Activated T-helper 2 cell treated with anti-CD3 and anti-CD28 coated beads, Interferon-gamma antibody, Interleukin-2, Interleukin-4, amounts not matched to agents 10 μg/mL and 5 μg/mL and 100 μg/mL, durations not matched to agents 14 hours and 24 hours and 36 hours (primary cell): ENCODE measurements around the gene SLC2A13. TPM values are rescaled to one million over a fixed set of nuclear protein-coding genes. Genes with fewer than 3 reads are reported as not detected.

Experiments used
- DNase-seq: peaks from one replicate; pipeline ENCODE4 v3.0.0; 2021; ENCODE audit warnings: low spot score
- H3K27ac Mint-ChIP-seq: one replicate; pipeline ENCODE4 v1.8.0; 2021; ENCODE audit warnings: mixed read lengths
- H3K27me3 Mint-ChIP-seq: one replicate; pipeline ENCODE4 v1.8.0; 2021; ENCODE audit warnings: low read depth, mixed read lengths
- H3K36me3 Mint-ChIP-seq: one replicate; pipeline ENCODE4 v1.8.0; 2021; ENCODE audit warnings: low read depth, mixed read lengths
- H3K4me1 Mint-ChIP-seq: one replicate; pipeline ENCODE4 v1.8.0; 2021; ENCODE audit warnings: low read depth, mixed read lengths
- H3K4me3 Mint-ChIP-seq: one replicate; pipeline ENCODE4 v1.8.0; 2021; ENCODE audit warnings: low read depth, mild to moderate bottlenecking, moderate library complexity, mixed read lengths
- H3K9me3 Mint-ChIP-seq: one replicate; pipeline ENCODE4 v1.8.0; 2021; ENCODE audit warnings: mixed read lengths
- intact Hi-C: fragments of 100-400 bp; cut with micrococcal nuclease; formaldehyde crosslinking; loops from one replicate; pipeline ENCODE4 v1.15.1; 2023
- total RNA-seq: library from RNA; stranded (reverse); gene quantifications from 2 replicates; pipeline ENCODE4 v1.2.3, GENCODE V29; 2022

SLC2A13 gene
- 2.5 and 2.9 TPM in 2 replicates for total RNA-seq

DNA sequence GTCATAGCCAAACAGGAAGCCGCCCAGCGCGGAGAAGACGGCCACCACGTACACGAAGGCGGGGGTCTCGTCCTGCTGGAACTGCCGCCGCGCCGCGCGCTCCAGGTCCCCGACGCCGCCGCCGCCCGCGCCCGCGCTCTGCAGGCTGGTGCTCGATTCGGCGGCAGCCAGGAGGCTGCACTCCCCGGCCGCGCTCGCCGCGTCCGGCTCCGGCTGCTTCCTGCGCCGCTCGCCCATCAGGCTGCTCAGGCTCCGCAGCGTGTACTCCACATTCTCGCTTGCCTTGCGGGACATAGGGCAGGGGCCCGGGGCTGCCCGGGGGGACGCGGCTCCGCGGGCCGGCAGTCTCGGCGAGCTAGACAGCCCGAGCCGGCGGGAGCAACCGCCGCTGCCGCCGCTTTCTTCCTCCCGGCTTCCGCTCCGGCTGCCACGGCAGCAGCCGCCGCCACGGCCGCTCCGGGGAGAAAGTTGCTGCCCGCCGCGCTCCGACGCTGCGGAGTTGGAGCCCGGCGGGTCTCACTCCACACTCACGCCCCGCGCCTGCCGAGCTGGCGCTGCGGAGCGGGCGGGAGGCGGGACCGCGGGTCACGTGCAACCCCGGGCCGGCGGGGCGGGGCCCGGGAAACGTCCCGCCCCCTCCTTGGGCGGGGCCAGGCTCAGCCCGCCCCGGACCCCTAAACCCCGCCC is at the start of gene SLC2A13:
Gene SLC2A13 (minus strand): TSS at position 567 of the 687 bp plus-strand sequence. CDS start 273 bp downstream, at position 294.
- Mint-ChIP-seq H3K36me3 (no peaks in the 10 kb centered on the region), H3K27me3 (peaks cover 33% of the 10 kb centered on the region), H3K9me3 (no peaks in the 10 kb centered on the region), H3K4me1 (peaks cover 25% of the 10 kb centered on the region), H3K4me3 (peak within 1 kb of the TSS; percentile 77), H3K27ac (no peak within 1 kb of the TSS)
- intact Hi-C loops, result loop anchor here (2.0 to 10.0 kb wide), 4 partner anchors 37 to 661 kb away; partner anchors contain the start of gene KIF21A
- DNase-seq, result peak; percentile 62

DNA sequence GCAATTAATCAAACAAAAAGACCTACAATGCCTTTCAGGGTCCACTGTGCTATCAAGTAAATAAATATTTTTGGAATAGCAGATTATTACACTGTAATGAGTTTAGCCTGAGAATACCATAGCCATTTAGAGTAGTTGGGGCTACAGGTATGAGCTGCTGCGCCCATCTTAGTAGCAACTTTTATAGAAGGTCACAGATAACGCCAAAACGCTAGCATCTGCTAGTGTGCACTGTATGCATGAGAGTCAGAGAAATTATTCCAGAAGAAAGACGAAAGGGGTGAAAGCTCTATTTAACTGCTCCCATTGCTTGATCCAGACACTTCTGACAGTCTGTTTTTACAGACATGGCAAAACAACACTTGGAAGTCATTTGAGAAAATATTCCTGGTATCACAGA is 48.5 kb upstream of the SLC2A13 start:
- intact Hi-C loops, result loop anchor here (10.0 kb wide), 1 partner anchor 770 kb away; no protein-coding TSS in a partner anchor
- Mint-ChIP-seq H3K9me3 (no peaks in the 10 kb centered on the region), H3K4me3 (no peak overlapping the region), H3K4me1 (no peaks in the 10 kb centered on the region), H3K27me3 (peaks cover 42% of the 10 kb centered on the region), H3K36me3 (no peaks in the 10 kb centered on the region), H3K27ac (no peak overlapping the region)
- no peak for DNase-seq

DNA sequence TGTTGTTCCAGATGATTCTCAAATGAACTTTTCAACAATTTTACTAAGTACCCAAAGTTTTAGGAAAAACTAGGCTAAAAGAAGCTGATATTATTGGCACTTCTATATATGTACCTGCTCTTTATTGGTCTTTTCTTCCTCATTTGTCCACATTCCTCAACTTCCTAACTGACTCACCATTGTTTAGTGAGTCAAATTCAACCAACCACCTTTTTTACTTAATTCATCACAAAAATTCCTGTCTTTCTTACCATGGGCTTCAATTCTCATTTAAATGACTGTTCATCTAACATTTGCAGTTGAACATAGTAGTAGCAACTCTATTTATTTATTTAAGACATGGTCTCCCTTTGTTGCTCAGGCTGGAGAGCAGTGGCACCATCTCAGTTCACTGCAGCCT is 47.6 kb upstream of the SLC2A13 start:
- Mint-ChIP-seq H3K4me3 (no peak overlapping the region), H3K27me3 (peaks cover 41% of the 10 kb centered on the region), H3K4me1 (no peaks in the 10 kb centered on the region), H3K36me3 (no peaks in the 10 kb centered on the region), H3K9me3 (no peaks in the 10 kb centered on the region), H3K27ac (no peak overlapping the region)
- no peak for DNase-seq
- intact Hi-C loops, result loop anchor here (2.0 to 10.0 kb wide), 2 partner anchors 159 to 771 kb away; no protein-coding TSS in a partner anchor

DNA sequence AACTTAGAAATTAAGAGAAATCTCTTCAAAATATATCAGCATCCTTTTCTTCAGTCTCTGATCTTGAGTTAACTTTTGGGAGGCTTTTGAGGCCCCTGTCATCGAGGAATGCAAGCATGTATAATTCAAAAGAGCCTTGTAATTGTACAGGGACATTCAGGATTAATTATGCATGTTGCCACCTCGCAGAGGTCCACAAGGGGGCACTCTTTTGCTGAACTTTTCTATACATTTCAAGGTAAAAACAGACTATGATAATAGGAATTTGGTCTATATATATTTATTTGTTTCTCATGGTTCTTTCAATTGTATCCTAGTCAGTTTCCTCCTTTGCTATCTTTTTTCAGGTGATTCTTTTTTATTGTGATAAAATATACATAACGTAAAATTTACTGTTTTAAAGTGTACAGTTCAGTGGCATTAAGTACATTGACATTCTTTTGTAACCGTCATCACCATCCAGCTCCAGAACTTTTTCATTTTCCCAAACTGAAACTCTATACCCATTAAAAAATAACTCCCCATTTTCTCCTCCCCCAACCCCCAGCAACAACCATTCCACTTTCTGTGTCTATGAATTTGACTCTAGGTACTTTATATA is 47.0 kb upstream of the SLC2A13 start:
- H3K4me3 Mint-ChIP-seq, result no peak overlapping the region
- DNase-seq, result no peak
- no peaks in the 10 kb centered on the region for H3K9me3 Mint-ChIP-seq
- intact Hi-C loops, result loop anchor here (2.0 to 10.0 kb wide), 2 partner anchors 160 to 772 kb away; no protein-coding TSS in a partner anchor
- H3K27me3 Mint-ChIP-seq, result peaks cover 38% of the 10 kb centered on the region
- no peak overlapping the region for H3K27ac Mint-ChIP-seq
- no peaks in the 10 kb centered on the region for H3K36me3 Mint-ChIP-seq
- H3K4me1 Mint-ChIP-seq, result no peaks in the 10 kb centered on the region

DNA sequence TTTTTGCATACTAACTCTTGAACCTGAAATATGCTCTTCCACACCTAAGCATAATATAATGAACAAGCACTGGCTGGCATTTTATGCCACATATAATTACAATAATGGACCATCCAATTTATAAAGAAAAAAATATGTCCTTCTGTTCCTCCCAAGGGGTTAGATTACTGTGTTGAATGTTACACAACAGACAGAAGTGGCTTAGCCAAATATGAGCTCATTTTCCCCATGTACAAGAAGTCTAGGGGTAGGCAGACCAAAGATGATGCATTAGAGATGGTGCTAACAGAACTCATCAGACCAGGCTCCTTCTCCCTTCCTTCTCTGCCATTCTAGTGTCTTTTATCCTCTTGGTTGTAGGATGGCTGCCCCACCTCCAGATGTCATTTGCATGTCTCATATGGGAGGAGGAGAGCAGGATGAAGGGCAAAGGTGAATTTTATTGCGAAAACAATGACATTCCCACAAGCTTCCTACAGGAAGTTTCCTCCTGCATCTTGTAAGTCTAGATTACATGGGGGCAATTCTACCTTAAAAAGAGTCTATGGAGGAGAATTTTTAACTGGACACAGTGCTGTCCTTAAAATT is 43.9 kb upstream of the SLC2A13 start:
- no peak overlapping the region for H3K27ac Mint-ChIP-seq
- peaks cover 23% of the 10 kb centered on the region for H3K27me3 Mint-ChIP-seq
- no peak for DNase-seq
- H3K36me3 Mint-ChIP-seq, result no peaks in the 10 kb centered on the region
- intact Hi-C loops, result loop anchor here (10.0 kb wide), 2 partner anchors 525 to 775 kb away; a partner anchor contains a TSS
- no peak overlapping the region for H3K4me3 Mint-ChIP-seq
- H3K4me1 Mint-ChIP-seq, result no peaks in the 10 kb centered on the region
- no peaks in the 10 kb centered on the region for H3K9me3 Mint-ChIP-seq

DNA sequence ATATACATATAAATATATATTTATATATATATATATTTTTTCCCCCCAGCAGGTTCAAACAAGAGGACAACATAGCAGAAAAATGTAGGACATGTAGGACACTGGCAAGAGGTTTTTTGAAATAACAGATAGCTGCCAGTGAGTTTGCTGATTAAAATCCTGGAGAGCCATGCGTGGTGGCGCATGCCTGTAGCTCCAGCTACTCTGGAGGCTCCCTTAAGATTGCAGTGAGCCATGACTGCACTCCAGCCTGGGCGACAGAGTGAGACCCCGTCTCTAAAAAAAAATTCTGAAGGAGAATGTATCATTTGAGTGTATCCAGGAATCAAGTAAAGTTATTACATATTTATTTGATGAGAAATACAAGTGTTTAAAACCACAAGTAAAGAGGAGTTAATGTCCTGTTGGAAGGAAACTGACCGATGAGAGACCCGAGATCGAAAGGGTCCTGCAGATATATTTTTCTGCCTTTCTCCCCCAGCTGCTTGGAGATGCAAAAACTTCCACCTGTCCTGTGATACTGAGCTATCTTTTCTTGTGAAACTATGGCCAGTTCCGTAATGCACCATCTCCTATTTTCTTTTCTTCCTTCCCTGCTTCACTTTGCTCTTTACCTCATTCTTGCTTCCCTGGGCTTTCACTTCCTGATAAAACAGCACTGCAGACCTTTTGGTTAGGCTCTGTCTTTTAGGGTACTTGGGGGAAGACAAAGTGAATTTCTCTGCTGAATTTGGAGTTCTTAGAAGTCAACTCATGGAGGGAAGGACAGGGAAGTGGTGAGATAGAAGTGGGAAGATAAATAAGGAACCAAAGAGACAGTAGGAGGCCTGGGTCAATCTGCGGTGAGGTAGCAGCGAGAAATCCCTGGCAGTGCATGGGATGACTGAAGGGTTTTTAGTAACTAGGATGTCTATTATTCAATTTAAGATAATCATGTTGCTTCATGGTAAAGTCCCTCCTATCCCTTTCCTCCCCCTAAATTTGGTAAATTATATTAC is 41.2 kb upstream of the SLC2A13 start:
- Mint-ChIP-seq H3K4me3 (no peak overlapping the region), H3K9me3 (no peaks in the 10 kb centered on the region), H3K27me3 (peaks cover 17% of the 10 kb centered on the region), H3K27ac (no peak overlapping the region), H3K4me1 (no peaks in the 10 kb centered on the region), H3K36me3 (no peaks in the 10 kb centered on the region)
- intact Hi-C loops, result loop anchor here (10.0 kb wide), 1 partner anchor 522 kb away; a partner anchor contains a TSS
- no peak for DNase-seq

DNA sequence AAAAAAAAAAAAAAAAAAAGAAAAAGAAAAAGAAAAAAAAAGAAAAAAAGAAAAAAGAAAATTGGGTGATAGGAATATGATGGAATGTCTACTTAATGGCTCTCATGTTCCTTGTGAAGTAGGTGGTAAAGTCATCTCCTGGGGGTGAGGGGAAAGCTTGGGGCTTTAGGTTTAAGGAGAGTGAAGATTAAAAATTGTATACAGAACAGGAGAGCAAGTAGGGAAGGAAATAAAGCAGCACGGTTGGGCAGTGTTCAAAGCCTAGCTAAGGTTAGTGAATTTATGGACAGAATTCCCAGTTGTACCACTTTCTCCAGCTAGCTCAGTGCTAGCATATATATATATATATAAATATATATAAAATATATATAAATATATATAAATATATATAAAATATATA is 40.0 kb upstream of the SLC2A13 start:
- intact Hi-C loops, result loop anchor here (10.0 kb wide), 1 partner anchor 521 kb away; a partner anchor contains a TSS
- Mint-ChIP-seq H3K9me3 (no peaks in the 10 kb centered on the region), H3K4me3 (no peak overlapping the region), H3K27me3 (peaks cover 17% of the 10 kb centered on the region), H3K4me1 (no peaks in the 10 kb centered on the region), H3K27ac (no peak overlapping the region), H3K36me3 (no peaks in the 10 kb centered on the region)
- DNase-seq, result no peak

DNA sequence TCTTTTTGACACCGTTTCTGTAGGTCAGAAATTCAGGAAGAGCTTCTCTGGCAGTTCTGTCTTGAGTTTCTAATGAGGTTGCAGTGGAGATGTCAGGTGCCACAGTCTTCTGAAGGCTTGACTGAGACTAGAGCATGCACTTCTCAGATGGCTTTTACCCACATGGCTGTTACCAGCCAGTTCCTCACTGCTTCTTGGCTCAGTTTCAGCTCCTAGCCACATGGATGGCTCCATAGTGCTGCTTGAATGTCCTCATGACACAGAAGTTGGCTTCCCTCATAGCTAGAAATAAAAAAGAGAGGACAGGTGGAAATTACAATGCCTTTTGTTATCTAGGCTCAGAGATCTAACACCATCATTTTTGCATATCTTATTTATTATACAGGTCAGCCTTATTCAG is 38.1 kb upstream of the SLC2A13 start:
- no peak for DNase-seq

DNA sequence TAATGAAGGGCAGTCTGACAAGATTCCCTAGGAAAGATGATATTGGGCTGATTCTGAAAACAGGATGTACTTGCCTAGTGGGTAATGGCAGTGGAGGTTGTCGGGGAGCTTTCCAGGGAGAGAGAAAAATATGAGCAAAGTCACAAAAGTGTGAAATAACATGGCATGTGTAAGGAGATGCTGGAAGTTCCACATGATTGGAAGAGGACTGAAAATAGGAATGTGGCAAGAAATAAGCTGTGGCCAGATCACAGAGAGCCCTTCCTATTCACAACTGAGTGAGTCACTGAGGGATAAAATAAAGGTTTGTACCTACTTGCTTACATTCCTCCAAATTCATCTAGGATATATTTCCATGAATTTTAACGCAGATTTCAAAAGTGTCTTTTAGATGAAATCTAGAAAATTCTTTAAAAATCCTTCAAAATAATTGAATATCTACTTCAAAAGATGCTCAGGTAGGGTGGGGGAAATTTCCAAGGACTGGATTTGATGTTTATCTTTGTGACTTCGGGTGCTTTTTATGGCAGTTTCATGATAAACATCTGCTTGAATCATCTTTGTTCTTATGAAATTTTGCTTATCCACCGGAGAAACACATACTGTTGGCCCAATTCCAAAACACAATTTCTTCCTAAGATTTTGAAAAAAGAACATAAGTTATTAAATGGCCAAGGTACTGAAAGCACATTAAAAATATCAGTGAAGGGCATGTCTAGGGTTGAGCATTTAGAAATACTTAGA is 36.3 kb upstream of the SLC2A13 start:
- intact Hi-C loops, result loop anchor here (5.0 to 10.0 kb wide), 2 partner anchors 35 to 517 kb away; partner anchors contain the start of gene SLC2A13
- Mint-ChIP-seq H3K4me3 (no peak overlapping the region), H3K27me3 (peaks cover 13% of the 10 kb centered on the region), H3K36me3 (no peaks in the 10 kb centered on the region), H3K4me1 (peaks cover 10% of the 10 kb centered on the region), H3K9me3 (peaks cover 5% of the 10 kb centered on the region), H3K27ac (no peak overlapping the region)
- DNase-seq, result no peak

More for the DNA sequence above, 38.1 kb upstream of the SLC2A13 start:
- no peaks in the 10 kb centered on the region for H3K36me3 Mint-ChIP-seq
- no peak overlapping the region for H3K4me3 Mint-ChIP-seq
- no peaks in the 10 kb centered on the region for H3K9me3 Mint-ChIP-seq
- H3K4me1 Mint-ChIP-seq, result no peaks in the 10 kb centered on the region
- intact Hi-C loops, result loop anchor here (5.0 to 10.0 kb wide), 2 partner anchors 37 to 519 kb away; partner anchors contain the start of gene SLC2A13
- peaks cover 10% of the 10 kb centered on the region for H3K27me3 Mint-ChIP-seq
- H3K27ac Mint-ChIP-seq, result no peak overlapping the region

DNA sequence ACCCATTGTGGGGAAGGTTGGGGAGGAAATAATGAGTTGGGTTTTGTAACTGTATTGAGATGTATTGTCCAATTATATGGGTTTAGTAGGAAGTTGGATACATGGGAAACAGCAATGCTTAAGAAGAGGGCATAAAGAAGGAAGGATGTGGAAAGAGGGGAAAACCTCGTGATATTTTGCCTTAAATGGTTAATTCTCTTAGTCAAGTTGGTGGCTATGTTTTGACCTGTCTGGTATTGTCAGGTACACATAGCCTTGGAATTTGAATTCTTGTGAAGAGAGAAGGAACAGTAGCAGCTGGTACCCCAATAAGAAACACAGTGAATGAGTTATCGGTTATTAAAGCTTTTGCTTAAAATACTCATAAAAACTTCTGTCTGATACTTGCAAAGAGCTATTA is 32.6 kb upstream of the SLC2A13 start:
- Mint-ChIP-seq H3K27ac (no peak overlapping the region), H3K4me1 (peaks cover 10% of the 10 kb centered on the region), H3K4me3 (no peak overlapping the region), H3K36me3 (no peaks in the 10 kb centered on the region), H3K9me3 (peaks cover 5% of the 10 kb centered on the region), H3K27me3 (peaks cover 8% of the 10 kb centered on the region)
- intact Hi-C loops, result no loop called here
- DNase-seq, result no peak

DNA sequence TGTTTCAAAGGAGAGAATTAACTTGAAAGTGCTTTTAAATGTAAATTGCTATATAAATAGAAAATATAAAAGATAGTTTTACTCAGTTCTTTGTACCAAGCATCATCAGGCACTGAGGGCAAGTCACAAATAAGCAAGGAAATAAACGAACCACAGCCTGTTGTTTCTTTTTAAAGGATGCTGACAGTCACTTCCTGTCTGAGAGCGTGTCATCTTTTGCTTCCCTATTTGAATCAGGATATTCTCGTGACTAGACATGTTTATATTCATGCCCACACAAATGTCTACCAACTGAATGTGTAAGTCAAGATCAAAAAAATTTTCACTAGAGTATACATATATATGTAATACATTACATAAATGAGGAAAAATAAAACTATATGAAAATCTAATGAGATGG is 31.4 kb upstream of the SLC2A13 start:
- intact Hi-C loops, result no loop called here
- Mint-ChIP-seq H3K9me3 (peaks cover 5% of the 10 kb centered on the region), H3K27me3 (peaks cover 8% of the 10 kb centered on the region), H3K4me3 (no peak overlapping the region), H3K36me3 (no peaks in the 10 kb centered on the region), H3K27ac (no peak overlapping the region), H3K4me1 (peaks cover 10% of the 10 kb centered on the region)
- DNase-seq, result no peak
